ENCODE measurements around the gene DDX4. TPM values are rescaled to one million over a fixed set of nuclear protein-coding genes. Genes with fewer than 3 reads are reported as not detected.
"Not testable (repeated sequence)": the region's sequence is repeated elsewhere in the genome, so short reads cannot be mapped to it uniquely, and the experiment has no call there.

The DDX4 gene
- total and polyA plus RNA-seq, 9 of the 15 experiments (the other 6 are each of a cell fraction or from before 2014, with no cell fraction given), result not detected

DNA sequence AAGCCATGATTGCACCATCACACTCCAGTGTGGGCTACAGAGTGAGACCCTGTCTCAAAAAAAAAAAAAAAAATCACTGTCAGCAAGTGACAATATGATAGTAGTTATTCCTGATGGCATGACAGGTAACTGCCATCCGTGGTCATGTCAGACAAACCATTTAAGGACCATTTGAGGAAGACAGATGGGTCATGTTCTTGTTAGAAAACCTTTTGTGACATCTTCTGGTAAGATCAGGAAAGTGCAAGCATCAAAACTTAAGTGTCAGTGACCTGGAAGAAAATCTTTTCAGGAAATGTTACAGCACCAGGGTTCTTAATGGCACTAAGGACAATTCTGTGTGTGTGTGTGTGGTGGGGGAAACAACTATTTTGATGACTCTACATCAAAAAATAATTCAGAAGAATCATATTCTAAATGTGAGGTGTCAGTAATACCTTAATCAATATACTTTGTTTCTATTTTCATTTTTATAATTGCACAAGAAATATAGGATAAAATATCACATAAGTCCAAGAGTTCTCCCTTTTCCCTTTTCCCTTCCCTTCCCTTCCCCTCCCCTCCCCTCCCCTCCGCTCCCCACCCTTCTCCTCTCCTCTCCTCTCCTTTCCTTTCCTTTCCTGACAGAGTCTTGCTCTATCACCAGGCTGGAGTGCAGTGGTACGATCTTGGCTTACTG lies 43.6 kb upstream of the DDX4 start (continued):
- TF ChIP-seq, protein P1, sequence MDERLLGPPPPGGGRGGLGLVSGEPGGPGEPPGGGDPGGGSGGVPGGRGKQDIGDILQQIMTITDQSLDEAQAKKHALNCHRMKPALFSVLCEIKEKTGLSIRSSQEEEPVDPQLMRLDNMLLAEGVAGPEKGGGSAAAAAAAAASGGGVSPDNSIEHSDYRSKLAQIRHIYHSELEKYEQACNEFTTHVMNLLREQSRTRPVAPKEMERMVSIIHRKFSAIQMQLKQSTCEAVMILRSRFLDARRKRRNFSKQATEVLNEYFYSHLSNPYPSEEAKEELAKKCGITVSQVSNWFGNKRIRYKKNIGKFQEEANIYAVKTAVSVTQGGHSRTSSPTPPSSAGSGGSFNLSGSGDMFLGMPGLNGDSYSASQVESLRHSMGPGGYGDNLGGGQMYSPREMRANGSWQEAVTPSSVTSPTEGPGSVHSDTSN (CRISPR knock-in tag; IDR thresholded peaks at IDR 0.05; ENCODE audit: low read depth), result no peak
- TF ChIP-seq, protein P1 (tag; conservative IDR thresholded peaks at IDR 0.05; ENCODE audit: low read depth), result peak; percentile 37; the same call in 1 of the 2 replicates
- TF ChIP-seq HNRNPK (IDR thresholded peaks at IDR 0.05; ENCODE audit: low read depth, low read length, poor library complexity, severe bottlenecking) (peak; percentile 70), ZNF224 (CRISPR knock-in tag; IDR thresholded peaks at IDR 0.05) (no peak), TCF7 (IDR thresholded peaks at IDR 0.05; ENCODE audit: borderline replicate concordance) (no peak), SMC3 (conservative IDR thresholded peaks at IDR 0.05; ENCODE audit: insufficient read depth, low read depth, low read length) (0 out of 2 replicates have a peak, but pooled peaks have one; percentile 20)

DNA sequence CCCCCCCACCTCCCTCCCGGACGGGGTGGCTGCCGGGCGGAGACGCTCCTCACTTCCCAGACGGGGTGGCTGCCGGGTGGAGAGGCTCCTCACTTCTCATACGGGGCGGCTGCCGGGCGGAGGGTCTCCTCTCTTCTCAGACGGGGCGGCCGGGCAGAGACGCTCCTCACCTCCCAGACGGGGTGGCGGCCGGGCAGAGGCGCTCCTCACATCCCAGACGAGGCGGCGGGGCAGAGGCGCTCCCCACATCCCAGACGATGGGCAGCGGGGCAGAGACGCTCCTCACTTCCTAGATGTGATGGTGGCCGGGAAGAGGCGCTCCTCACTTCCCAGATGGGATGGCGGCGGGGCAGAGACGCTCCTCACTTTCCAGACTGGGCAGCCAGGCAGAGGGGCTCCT lies 41.2 kb upstream of the DDX4 start:
- H3K36me3 ChIP-seq (ENCODE audit: control insufficient read depth, insufficient read depth, low read length); H3K27me3 ChIP-seq (ENCODE audit: control insufficient read depth in 2 of 2, insufficient read depth in 2 of 2, low read length in 2 of 2); H3K9ac ChIP-seq (ENCODE audit: insufficient read depth in 1 of 2, low read depth in 2 of 2, low read length in 2 of 2); H3K9me1 ChIP-seq (ENCODE audit: control insufficient read depth, insufficient read depth, low read length); CTCF ChIA-PET (ENCODE audit: low intra/inter-chr PET ratio); H3K9me3 ChIP-seq (replicated peaks; ENCODE audit: control insufficient read depth, insufficient read depth, low read depth, low read length); H3K27ac ChIP-seq (ENCODE audit: extremely low read depth, low read depth, low read length); ATAC-seq; H2AFZ ChIP-seq (ENCODE audit: low read depth, low read length); H3K4me2 ChIP-seq (ENCODE audit: insufficient read depth, low read length); H4K20me1 ChIP-seq (replicated peaks; ENCODE audit: control insufficient read depth, insufficient read depth, low read length); DNase-seq (ENCODE audit: extremely low read depth in 1 of 4, low spot score in 3 of 4); FAIRE-seq; POLR2A ChIA-PET; BruUV-seq (replicated peaks); H3K4me3 ChIP-seq; H3K4me1 ChIP-seq (replicated peaks in 1 of 2; ENCODE audit: control insufficient read depth in 2 of 2, insufficient read depth in 2 of 2, low read length in 2 of 2); H3K79me2 ChIP-seq (ENCODE audit: control insufficient read depth, insufficient read depth, low read length); intact Hi-C loops (cut with micrococcal nuclease): not testable (repeated sequence)
- 81% methylated on average over 4 of the region's 31 CpGs for WGBS (ENCODE audit: insufficient coverage, low coverage, missing lambda C conversion rate)
- in situ Hi-C loops (cut with MboI), result loop anchor here (10.0 kb wide), 1 partner anchor 522 kb away; the partner anchor contains the start of gene CDC20B
